GM19238 (cell line): ENCODE data around the gene SRP68.
"Not testable (repeated sequence)": the region's sequence is repeated elsewhere in the genome, so short reads cannot be mapped to it uniquely, and the experiment has no call there.

Experiments
- DNase-seq: peaks from one replicate; pipeline ENCODE4 v3.0.0; 2011; ENCODE audit warnings: low spot score; ENCODE audit not compliant: insufficient read length

The SRP68 gene

GRCh38 chr17:76046064-76046463 lies 26.3 kb downstream of the SRP68 start:
- DNase-seq: no peak

- not testable (repeated sequence) for DNase-seq
Observed at GRCh38 chr17:76044475-76045007, 27.8 kb downstream of the SRP68 start.

- not testable (repeated sequence) for DNase-seq
Observed at GRCh38 chr17:76042868-76043267, 29.4 kb downstream of the SRP68 start.

GRCh38 chr17:76040376-76040775 lies 31.9 kb downstream of the SRP68 start:
- DNase-seq: no peak

GRCh38 chr17:76039121-76039520 lies 33.2 kb downstream of the SRP68 start:
- no peak for DNase-seq

- DNase-seq: no peak
Observed at GRCh38 chr17:76038050-76038449, 34.3 kb downstream of the SRP68 start.

GRCh38 chr17:76036497-76037261 lies 35.6 kb downstream of the SRP68 start:
- no peak for DNase-seq

- DNase-seq: no peak
Observed at GRCh38 chr17:76034428-76035350, 37.6 kb downstream of the SRP68 start.

GRCh38 chr17:76033139-76033538 lies 39.2 kb downstream of the SRP68 start:
- DNase-seq: no peak

- no peak for DNase-seq
Observed at GRCh38 chr17:76032780-76033108, 39.6 kb downstream of the SRP68 start.

GRCh38 chr17:76032073-76032779 lies 40.1 kb downstream of the SRP68 start:
- no peak for DNase-seq

GRCh38 chr17:76027159-76027839 lies 45.0 kb downstream of the SRP68 start, which contains the start of gene EVPL:
EVPL (minus strand) TSS chr17:76027306; CDS start chr17:76027198, 108 bp downstream.
- no peak for DNase-seq

GRCh38 chr17:76026714-76027158 lies 45.6 kb downstream of the SRP68 start:
- DNase-seq: no peak

GRCh38 chr17:76025294-76025693 lies 47.0 kb downstream of the SRP68 start:
- DNase-seq: no peak

GRCh38 chr17:76024353-76024752 lies 48.0 kb downstream of the SRP68 start:
- DNase-seq: no peak

GRCh38 chr17:76023900-76024237 lies 48.4 kb downstream of the SRP68 start:
- no peak for DNase-seq

- no peak for DNase-seq
Observed at GRCh38 chr17:76022973-76023899, 49.1 kb downstream of the SRP68 start.

- no peak for DNase-seq
Observed at GRCh38 chr17:76022285-76022684, 50.0 kb downstream of the SRP68 start.

- no peak for DNase-seq
Observed at GRCh38 chr17:76019833-76020467, 52.4 kb downstream of the SRP68 start.
